Smooth muscle cell of the umbilical artery (primary cell): ENCODE results near the gene ICE2. TPM values are rescaled to one million over a fixed set of nuclear protein-coding genes. Genes with fewer than 3 reads are reported as not detected.

Experiments
- total RNA-seq: library from RNA; depleted of rRNA; stranded (reverse); fragments of >200 nt; gene quantifications from 2 replicates; pipeline ENCODE4 v1.2.3, GENCODE V29; 2014

ICE2 gene
- 29.4 and 33.5 TPM in 2 replicates for total RNA-seq

DNA sequence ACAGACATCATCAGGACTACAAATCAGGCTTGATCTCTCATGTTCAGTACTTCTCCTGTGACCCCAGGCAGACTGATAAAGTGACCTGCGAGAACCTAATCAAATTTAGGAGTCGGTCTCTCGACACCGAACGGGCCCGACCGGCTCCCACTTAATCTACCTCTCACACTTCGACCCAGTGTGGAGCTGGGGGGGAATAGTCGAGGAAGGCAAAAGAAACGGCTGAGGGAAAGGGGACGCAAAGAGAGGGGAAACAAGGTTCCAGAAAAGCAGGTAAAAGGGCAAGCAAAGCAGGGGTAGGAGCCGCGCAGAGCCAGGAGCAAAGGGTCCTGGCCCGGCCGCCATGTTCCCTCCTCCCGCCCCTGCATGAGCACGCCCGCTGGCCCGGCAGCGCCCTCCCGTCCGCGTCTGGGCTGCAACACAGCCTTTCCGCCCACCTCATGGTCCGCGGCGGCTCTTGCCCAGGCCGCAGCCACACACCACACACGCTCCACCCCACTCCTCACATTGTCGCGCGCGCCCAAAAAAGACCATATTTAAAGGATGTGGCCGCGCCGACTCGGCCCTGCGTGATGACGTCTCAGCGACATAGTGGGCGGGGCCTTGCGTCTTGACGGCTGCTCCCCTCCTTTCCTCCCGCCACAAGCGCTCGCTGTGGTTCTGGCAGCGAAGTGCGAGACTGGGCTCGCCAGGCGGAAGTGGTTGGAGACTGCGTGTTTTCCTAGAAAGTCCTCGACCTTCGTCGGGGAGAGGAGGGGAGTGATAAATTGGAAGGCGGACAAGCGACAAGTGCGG is at the start of gene ICE2:
Gene ICE2, minus strand, starts transcription at position 577 of the 795 bp plus-strand sequence. CDS start 1,165 bp downstream, outside the sequence.

DNA sequence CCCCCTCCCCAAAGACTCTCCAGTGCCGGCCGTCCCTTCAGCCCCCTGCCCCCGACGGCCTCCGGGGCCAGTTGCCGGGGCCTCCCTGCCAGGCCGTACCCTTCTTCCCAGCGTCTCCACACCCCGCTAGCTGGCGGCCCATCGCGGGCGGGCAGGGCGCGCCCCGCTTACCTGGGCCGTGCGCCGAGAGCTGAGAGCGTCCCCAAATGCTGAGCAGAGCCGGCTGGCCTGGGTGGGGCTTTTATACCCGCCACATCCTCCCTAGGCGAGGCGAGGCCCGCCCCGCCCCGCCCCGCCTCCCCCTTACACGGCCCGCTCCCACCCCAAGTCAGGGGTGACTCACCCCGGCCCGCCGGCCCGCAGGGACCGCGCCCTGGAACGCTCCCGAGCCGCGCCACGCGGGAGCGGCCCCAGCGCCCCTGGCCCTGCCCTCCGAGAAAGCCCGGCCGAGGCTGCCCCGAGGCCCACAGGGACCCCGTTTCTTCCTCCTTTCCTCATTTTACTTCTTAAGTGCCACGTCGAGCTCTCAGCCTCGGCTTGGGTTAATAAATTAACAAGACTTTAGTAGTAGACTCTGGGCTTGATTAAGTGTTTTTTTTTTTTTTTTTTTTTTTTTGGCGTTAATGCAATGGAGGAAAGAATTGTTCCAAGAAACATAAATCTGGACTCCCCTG is 81.0 kb downstream of the ICE2 start, which contains the start of gene ANXA2:
Gene ANXA2, minus strand, starts transcription at position 215 of the 674 bp plus-strand sequence. CDS start 11,911 bp downstream, outside the sequence.

Other genes with a start within 250 kb of the ICE2 start
- 2,533 and 4,263 TPM in 2 replicates for gene ANXA2, start 81.2 kb downstream of the ICE2 start, total RNA-seq